DND-41 (cell line): ENCODE data around the gene SLCO6A1.

Experiments used
- EZH2 ChIP-seq: IDR thresholded peaks from 3 replicates; pipeline ENCODE4 v1.6.1; 2012; ENCODE audit warnings: borderline replicate concordance, low read depth, mild to moderate bottlenecking, moderate library complexity, low read length, inconsistent platforms; ENCODE audit not compliant: severe bottlenecking
- TF ChIP-seq, protein P1 (sequence below): IDR thresholded peaks from 2 replicates; pipeline ENCODE4 v1.5.1; 2012; ENCODE audit warnings: borderline replicate concordance, low read length, moderate library complexity, mild to moderate bottlenecking; ENCODE audit not compliant: poor library complexity, severe bottlenecking; ENCODE audit errors: extremely low read depth

DNA sequence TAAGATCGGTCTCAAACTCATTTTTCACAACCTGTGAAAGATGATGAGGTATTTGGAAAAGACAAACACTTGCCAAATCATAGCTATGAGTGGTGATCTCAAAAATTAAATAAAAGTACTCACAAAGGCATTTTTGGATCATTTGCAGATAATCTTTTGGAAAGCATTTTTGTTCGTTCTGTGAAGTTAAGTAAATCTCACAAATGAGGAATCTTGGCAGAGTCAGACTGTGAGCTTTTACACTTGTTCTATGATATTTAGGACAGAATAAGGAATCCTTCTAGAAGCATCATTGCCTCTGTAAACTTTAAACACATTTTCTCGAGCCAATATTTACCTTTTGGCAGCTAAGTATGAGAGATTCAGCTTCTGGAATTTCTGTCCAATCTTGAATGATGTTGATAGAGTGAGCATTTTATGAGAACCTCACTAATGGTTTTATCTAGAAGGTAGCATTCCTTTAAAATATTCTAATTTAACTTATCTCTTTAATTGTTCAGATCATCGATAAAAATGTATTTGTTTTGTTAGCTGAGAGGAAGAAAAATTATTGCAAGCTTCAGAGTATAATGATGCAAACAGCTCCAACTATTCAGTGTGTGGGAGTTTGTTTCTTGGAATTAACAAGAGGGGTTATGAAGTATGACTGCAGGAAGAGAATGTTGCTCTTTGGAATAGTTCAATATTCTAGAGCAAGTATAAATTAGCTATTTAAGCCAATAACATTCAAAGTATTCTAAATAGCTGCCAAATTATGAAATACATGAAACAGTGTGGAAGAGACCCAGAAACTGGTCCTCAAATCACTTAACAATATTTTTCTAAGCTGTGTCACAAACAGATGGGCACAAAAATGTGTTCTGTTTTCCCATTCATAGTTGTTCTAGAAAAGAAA is 48.6 kb upstream of the SLCO6A1 start:
- TF ChIP-seq, protein P1, sequence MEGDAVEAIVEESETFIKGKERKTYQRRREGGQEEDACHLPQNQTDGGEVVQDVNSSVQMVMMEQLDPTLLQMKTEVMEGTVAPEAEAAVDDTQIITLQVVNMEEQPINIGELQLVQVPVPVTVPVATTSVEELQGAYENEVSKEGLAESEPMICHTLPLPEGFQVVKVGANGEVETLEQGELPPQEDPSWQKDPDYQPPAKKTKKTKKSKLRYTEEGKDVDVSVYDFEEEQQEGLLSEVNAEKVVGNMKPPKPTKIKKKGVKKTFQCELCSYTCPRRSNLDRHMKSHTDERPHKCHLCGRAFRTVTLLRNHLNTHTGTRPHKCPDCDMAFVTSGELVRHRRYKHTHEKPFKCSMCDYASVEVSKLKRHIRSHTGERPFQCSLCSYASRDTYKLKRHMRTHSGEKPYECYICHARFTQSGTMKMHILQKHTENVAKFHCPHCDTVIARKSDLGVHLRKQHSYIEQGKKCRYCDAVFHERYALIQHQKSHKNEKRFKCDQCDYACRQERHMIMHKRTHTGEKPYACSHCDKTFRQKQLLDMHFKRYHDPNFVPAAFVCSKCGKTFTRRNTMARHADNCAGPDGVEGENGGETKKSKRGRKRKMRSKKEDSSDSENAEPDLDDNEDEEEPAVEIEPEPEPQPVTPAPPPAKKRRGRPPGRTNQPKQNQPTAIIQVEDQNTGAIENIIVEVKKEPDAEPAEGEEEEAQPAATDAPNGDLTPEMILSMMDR, result no peak
- TF ChIP-seq EZH2, result no peak
